Ectodermal cell (in vitro differentiated cells): Measurements from ENCODE around the gene SLC7A11.

Experiments
- H3K27ac ChIP-seq: 2 replicates; pipeline ENCODE4 v1.7.0; 2013; ENCODE audit warnings: mild to moderate bottlenecking, low read depth, low read length; ENCODE audit not compliant: insufficient read depth, poor library complexity, severe bottlenecking
- H3K27me3 ChIP-seq: 2 replicates; pipeline ENCODE4 v1.7.0; 2013; ENCODE audit warnings: mild to moderate bottlenecking, low read length; ENCODE audit not compliant: insufficient read depth, control insufficient read depth, poor library complexity, severe bottlenecking
- H3K36me3 ChIP-seq: one replicate; pipeline ENCODE4 v1.7.0; 2013; ENCODE audit warnings: low read length; ENCODE audit not compliant: control insufficient read depth, insufficient read depth
- H3K4me1 ChIP-seq: one replicate; pipeline ENCODE4 v1.7.0; 2013; ENCODE audit warnings: low read length; ENCODE audit not compliant: control insufficient read depth, insufficient read depth
- H3K4me3 ChIP-seq: 2 replicates; pipeline ENCODE4 v1.7.0; 2013; ENCODE audit warnings: low read depth, low read length, control low read depth; ENCODE audit not compliant: insufficient read depth
- H3K9me3 ChIP-seq: 2 replicates; pipeline ENCODE4 v1.7.0; 2013; ENCODE audit warnings: mild to moderate bottlenecking, low read length, moderate library complexity; ENCODE audit not compliant: control insufficient read depth
- WGBS, 2 experiments: methylation state at CpG; one replicate each; pipeline ENCODE4 v1.1.7; 2013; ENCODE audit warnings: missing lambda C conversion rate in 2 of 2; 5-methylcytosine and 5-hydroxymethylcytosine counted together

Gene SLC7A11

GRCh38 chr4:138263247-138263816, 21.2 kb upstream of the SLC7A11 start:
- Histone ChIP-seq H3K27ac (no peak overlapping the region), H3K4me3 (no peak overlapping the region), H3K4me1 (no peaks in the 10 kb centered on the region), H3K9me3 (no peaks in the 10 kb centered on the region), H3K36me3 (no peaks in the 10 kb centered on the region), H3K27me3 (no peaks in the 10 kb centered on the region)
- 64 to 65% methylated on average over 3 of the region's 3 CpGs for WGBS, 2 experiments

- Histone ChIP-seq H3K4me1 (no peaks in the 10 kb centered on the region), H3K27ac (no peak overlapping the region), H3K36me3 (no peaks in the 10 kb centered on the region), H3K27me3 (no peaks in the 10 kb centered on the region), H3K4me3 (no peak overlapping the region), H3K9me3 (no peaks in the 10 kb centered on the region)
- WGBS, 2 experiments, result 57 to 67% methylated on average over 2 of the region's 3 CpGs
These were observed 20.3 kb upstream of the SLC7A11 start for GRCh38 chr4:138262469-138262868.

GRCh38 chr4:138262030-138262429, 19.9 kb upstream of the SLC7A11 start:
- Histone ChIP-seq H3K27me3 (no peaks in the 10 kb centered on the region), H3K27ac (no peak overlapping the region), H3K9me3 (no peaks in the 10 kb centered on the region), H3K36me3 (no peaks in the 10 kb centered on the region), H3K4me1 (no peaks in the 10 kb centered on the region), H3K4me3 (no peak overlapping the region)
- 85 to 98% methylated on average over 2 to 4 of the region's 4 CpGs for WGBS, 2 experiments

GRCh38 chr4:138259824-138260223, 17.7 kb upstream of the SLC7A11 start:
- Histone ChIP-seq H3K9me3 (no peaks in the 10 kb centered on the region), H3K4me1 (no peaks in the 10 kb centered on the region), H3K36me3 (no peaks in the 10 kb centered on the region), H3K4me3 (no peak overlapping the region), H3K27me3 (no peaks in the 10 kb centered on the region), H3K27ac (no peak overlapping the region)
- WGBS, 2 experiments, result 58 to 90% methylated on average over 1 to 2 of the region's 2 CpGs

GRCh38 chr4:138259271-138259670, 17.1 kb upstream of the SLC7A11 start:
- Histone ChIP-seq H3K9me3 (no peaks in the 10 kb centered on the region), H3K4me1 (no peaks in the 10 kb centered on the region), H3K4me3 (no peak overlapping the region), H3K27me3 (no peaks in the 10 kb centered on the region), H3K27ac (no peak overlapping the region), H3K36me3 (no peaks in the 10 kb centered on the region)
- 57% methylated on average over 2 of the region's 4 CpGs; no CpG with 5 or more reads in 1 of the 2 experiments for WGBS, 2 experiments

- 89 to 98% methylated on average over 5 of the region's 5 CpGs for WGBS, 2 experiments
These were observed 14.5 kb upstream of the SLC7A11 start for GRCh38 chr4:138256608-138257007.

GRCh38 chr4:138255917-138256597, 13.9 kb upstream of the SLC7A11 start:
- 89 to 93% methylated on average over 9 of the region's 9 CpGs for WGBS, 2 experiments
- H3K27ac ChIP-seq, result no peak overlapping the region
- H3K36me3 ChIP-seq, result no peaks in the 10 kb centered on the region
- H3K27me3 ChIP-seq, result no peaks in the 10 kb centered on the region
- H3K4me1 ChIP-seq, result no peaks in the 10 kb centered on the region
- H3K9me3 ChIP-seq, result no peaks in the 10 kb centered on the region
- H3K4me3 ChIP-seq, result no peak overlapping the region

More at GRCh38 chr4:138256608-138257007, 14.5 kb upstream of the SLC7A11 start:
- Histone ChIP-seq H3K27ac (no peak overlapping the region), H3K27me3 (no peaks in the 10 kb centered on the region), H3K9me3 (no peaks in the 10 kb centered on the region), H3K36me3 (no peaks in the 10 kb centered on the region), H3K4me3 (no peak overlapping the region), H3K4me1 (no peaks in the 10 kb centered on the region)

- Histone ChIP-seq H3K27ac (no peak overlapping the region), H3K36me3 (no peaks in the 10 kb centered on the region), H3K4me1 (no peaks in the 10 kb centered on the region), H3K4me3 (no peak overlapping the region), H3K27me3 (no peaks in the 10 kb centered on the region), H3K9me3 (no peaks in the 10 kb centered on the region)
- 100% methylated on average over 1 of the region's 2 CpGs; no CpG with 5 or more reads in 1 of the 2 experiments for WGBS, 2 experiments
These were observed 10.4 kb upstream of the SLC7A11 start for GRCh38 chr4:138252551-138252950.

- 86 to 90% methylated on average over 5 of the region's 5 CpGs for WGBS, 2 experiments
These were observed 9.8 kb upstream of the SLC7A11 start for GRCh38 chr4:138251938-138252337.

GRCh38 chr4:138249132-138249531, 7.0 kb upstream of the SLC7A11 start:
- Histone ChIP-seq H3K4me1 (no peaks in the 10 kb centered on the region), H3K27ac (no peak overlapping the region), H3K27me3 (no peaks in the 10 kb centered on the region), H3K4me3 (no peak overlapping the region), H3K9me3 (no peaks in the 10 kb centered on the region), H3K36me3 (no peaks in the 10 kb centered on the region)
- 89 to 90% methylated on average over 2 of the region's 2 CpGs for WGBS, 2 experiments

More at GRCh38 chr4:138251938-138252337, 9.8 kb upstream of the SLC7A11 start:
- Histone ChIP-seq H3K27ac (no peak overlapping the region), H3K27me3 (no peaks in the 10 kb centered on the region), H3K36me3 (no peaks in the 10 kb centered on the region), H3K4me3 (no peak overlapping the region), H3K4me1 (no peaks in the 10 kb centered on the region), H3K9me3 (no peaks in the 10 kb centered on the region)
